Mucosa of stomach (tissue), 1 donor: ENCODE measurements around the gene KATNAL2.

Experiments used
- H3K27me3 ChIP-seq: one replicate; pipeline ENCODE4 v1.7.0; 2013; ENCODE audit warnings: mild to moderate bottlenecking, low read length; ENCODE audit not compliant: control insufficient read depth, insufficient read depth
- H3K36me3 ChIP-seq: one replicate; pipeline ENCODE4 v1.7.0; 2013; ENCODE audit warnings: low read length; ENCODE audit not compliant: control insufficient read depth, insufficient read depth
- H3K4me1 ChIP-seq: one replicate; pipeline ENCODE4 v1.7.0; 2013; ENCODE audit warnings: mild to moderate bottlenecking, low read length; ENCODE audit not compliant: control insufficient read depth, insufficient read depth
- H3K4me3 ChIP-seq: one replicate; pipeline ENCODE4 v1.7.0; 2013; ENCODE audit warnings: low read length
- H3K9ac ChIP-seq: one replicate; pipeline ENCODE4 v1.7.0; 2013; ENCODE audit warnings: mild to moderate bottlenecking, low read length, moderate library complexity
- H3K9me3 ChIP-seq: one replicate; pipeline ENCODE4 v1.7.0; 2013; ENCODE audit warnings: mild to moderate bottlenecking, low read length, moderate library complexity; ENCODE audit not compliant: control insufficient read depth
- donor health status: Pancreatic carcinoma.

Gene KATNAL2

GRCh38 chr18:47149457-47150028 lies 232.1 kb downstream of the KATNAL2 start:
- H3K9me3 ChIP-seq = no peaks in the 10 kb centered on the region
- H3K27me3 ChIP-seq = no peaks in the 10 kb centered on the region
- no peaks in the 10 kb centered on the region for H3K36me3 ChIP-seq
- H3K4me1 ChIP-seq = peaks cover 16% of the 10 kb centered on the region
- H3K9ac ChIP-seq = peak overlapping the region; percentile 71
- H3K4me3 ChIP-seq = peak overlapping the region; percentile 90

GRCh38 chr18:47150029-47150823 lies 232.8 kb downstream of the KATNAL2 start, which contains the start of gene HDHD2:
Gene HDHD2, minus strand, starts transcription at chr18:47150500. Its CDS starts 14,061 bp downstream, at chr18:47136439.
- Histone ChIP-seq H3K36me3 (no peaks in the 10 kb centered on the region), H3K9ac (peak within 1 kb of the TSS; percentile 71), H3K9me3 (no peaks in the 10 kb centered on the region), H3K4me1 (peaks cover 16% of the 10 kb centered on the region), H3K27me3 (no peaks in the 10 kb centered on the region), H3K4me3 (peak within 1 kb of the TSS; percentile 90)

- Histone ChIP-seq H3K9me3 (no peaks in the 10 kb centered on the region), H3K9ac (peak overlapping the region; percentile 71), H3K36me3 (no peaks in the 10 kb centered on the region), H3K27me3 (no peaks in the 10 kb centered on the region), H3K4me1 (peaks cover 16% of the 10 kb centered on the region), H3K4me3 (peak overlapping the region; percentile 90)
Observed at GRCh38 chr18:47150824-47151366, 233.5 kb downstream of the KATNAL2 start.

GRCh38 chr18:47151439-47151838 lies 234.0 kb downstream of the KATNAL2 start:
- Histone ChIP-seq H3K9me3 (no peaks in the 10 kb centered on the region), H3K9ac (peak overlapping the region; percentile 71), H3K27me3 (no peaks in the 10 kb centered on the region), H3K4me1 (peaks cover 16% of the 10 kb centered on the region), H3K4me3 (peak overlapping the region; percentile 90), H3K36me3 (no peaks in the 10 kb centered on the region)
